Adrenal gland (tissue), 12 donors: ENCODE results near the gene TATDN2. TPM values are rescaled to one million over a fixed set of nuclear protein-coding genes. Genes with fewer than 3 reads are reported as not detected.

Source experiments
- DNase-seq, 7 donors: peaks; one replicate each; pipeline ENCODE4 v3.0.0-alpha.2; 2019 to 2020
- H3K27ac ChIP-seq, 5 donors: fragments of 200-600 bp; sonication (generic) in 4 of 5; 1 replicate in 3 of 5; 2 replicates in 2 of 5; pipeline versions ENCODE4 v1.5.1 to v1.8.0; 2016 to 2020; ENCODE audit warnings: mild to moderate bottlenecking in 1 of 5
- H3K27me3 ChIP-seq: fragments of 200-600 bp; 2 replicates; pipeline ENCODE4 v1.8.0; 2021
- H3K36me3 ChIP-seq, 2 donors: fragments of 200-600 bp; replicated peaks in 1 of 2; 1 replicate in 1 of 2; 2 replicates in 1 of 2; pipeline versions ENCODE4 v1.5.1 to v1.8.0; 2018 to 2022
- H3K4me1 ChIP-seq, 2 donors: fragments of 200-600 bp; replicated peaks in 1 of 2; 1 replicate in 1 of 2; 2 replicates in 1 of 2; pipeline versions ENCODE4 v1.5.1 to v1.8.0; 2018 to 2021
- H3K4me3 ChIP-seq, 4 donors: fragments of 200-600 bp; sonication (generic) in 3 of 4; one replicate each; pipeline ENCODE4 v1.5.1; 2016 to 2018
- H3K9me3 ChIP-seq, 3 donors: fragments of 200-600 bp; sonication (generic) in 1 of 3; replicated peaks in 1 of 3; 1 replicate in 2 of 3; 2 replicates in 1 of 3; pipeline versions ENCODE4 v1.5.1 to v1.8.0; 2016 to 2021
- POLR2A ChIP-seq, 2 donors: fragments of 450-650 bp; IDR thresholded peaks; one replicate each; pipeline ENCODE4 v1.6.1; 2017; ENCODE audit warnings: antibody characterized with exemption in 2 of 2, mild to moderate bottlenecking in 2 of 2, moderate library complexity in 1 of 2
- WGBS, 4 donors: extraction: QIAGEN DNeasy Blood & Tissue Kit in 2 of 4; methylation state at CpG; one replicate each; pipeline versions ENCODE4 v1.1.5 to v1.1.7; 2013 to 2017; 5-methylcytosine and 5-hydroxymethylcytosine counted together
- intact Hi-C, 2 donors: fragments of 100-400 bp; cut with DNase I; formaldehyde crosslinking; loops; one replicate each; pipeline versions ENCODE4 v1.14.1 to v1.15.0; 2022 to 2023
- polyA plus RNA-seq, 3 donors: library from polyadenylated mRNA; stranded (reverse); fragments of 200-250 nt in 2 of 3; fragments of 350-450 nt in 1 of 3; fragmentation: Illumina TruSeq in 1 of 3; extraction: RNeasy Lipid Tissue Mini Kit (QIAGEN cat#74804) in 1 of 3; gene quantifications; one replicate each; pipeline ENCODE4 v1.2.3, GENCODE V29; 2013 to 2014
- total RNA-seq, 9 donors: library from RNA; depleted of rRNA in 4 of 9; stranded (reverse); fragments of >200 nt in 4 of 9; fragments of 120-200 nt in 1 of 9; fragmentation: NEBNext Ultra II Directional in 1 of 9; extraction: Animal tissue kit (Norgen Biotek cat#: 25700) in 1 of 9; gene quantifications; one replicate each; pipeline versions ENCODE4 v1.1.0 to v1.2.4, GENCODE V29; 2013 to 2023
- TF ChIP-seq, protein P1 (sequence below), 6 experiments: fragments of 450-650 bp in 4 of 6; fragments of 200-600 bp in 2 of 6; sonication (generic) in 1 of 6; IDR thresholded peaks; 1 replicate in 5 of 6; 2 replicates in 1 of 6; pipeline versions ENCODE4 v1.5.1 to v1.8.0; 2016 to 2021; ENCODE audit warnings: antibody characterized with exemption in 6 of 6, mild to moderate bottlenecking in 2 of 6, moderate library complexity in 1 of 6
- donor health status: healthy with polysubstance abuse.
- donor health status: Bipolar disorder and iron deficiency.
- donor health status: DM: yes; HTN: yes; CAD: no.
- donor health status: DM: no; HTN: no; CAD: no.
- donor health status: DM: no; HTN: no; CAD: no.
- donor health status: DM: yes; HTN: yes; CAD: no.

Gene TATDN2
- total and polyA plus RNA-seq, 12 donors, result 10.0 to 34.8 (median 22.6) TPM

DNA sequence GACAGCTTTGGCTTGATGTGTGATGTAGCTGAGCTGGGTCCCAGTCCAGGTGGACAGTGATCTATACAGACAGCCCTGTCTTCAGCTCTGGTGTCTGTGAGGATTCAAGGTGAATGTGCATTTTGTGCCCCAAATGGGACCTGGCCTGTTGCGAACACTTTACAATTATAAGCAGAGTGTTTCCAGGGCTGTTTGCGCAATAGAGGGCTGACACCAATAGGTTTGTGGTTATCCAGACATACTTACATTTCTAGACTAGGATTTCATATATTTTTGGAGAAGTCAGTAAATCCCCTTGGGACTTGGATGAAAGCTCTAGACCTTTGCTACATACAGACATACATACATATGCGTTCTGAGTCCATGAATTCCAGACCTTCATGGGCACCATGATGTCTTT is 4.2 kb upstream of the TATDN2 start:
- TF ChIP-seq, protein P1, sequence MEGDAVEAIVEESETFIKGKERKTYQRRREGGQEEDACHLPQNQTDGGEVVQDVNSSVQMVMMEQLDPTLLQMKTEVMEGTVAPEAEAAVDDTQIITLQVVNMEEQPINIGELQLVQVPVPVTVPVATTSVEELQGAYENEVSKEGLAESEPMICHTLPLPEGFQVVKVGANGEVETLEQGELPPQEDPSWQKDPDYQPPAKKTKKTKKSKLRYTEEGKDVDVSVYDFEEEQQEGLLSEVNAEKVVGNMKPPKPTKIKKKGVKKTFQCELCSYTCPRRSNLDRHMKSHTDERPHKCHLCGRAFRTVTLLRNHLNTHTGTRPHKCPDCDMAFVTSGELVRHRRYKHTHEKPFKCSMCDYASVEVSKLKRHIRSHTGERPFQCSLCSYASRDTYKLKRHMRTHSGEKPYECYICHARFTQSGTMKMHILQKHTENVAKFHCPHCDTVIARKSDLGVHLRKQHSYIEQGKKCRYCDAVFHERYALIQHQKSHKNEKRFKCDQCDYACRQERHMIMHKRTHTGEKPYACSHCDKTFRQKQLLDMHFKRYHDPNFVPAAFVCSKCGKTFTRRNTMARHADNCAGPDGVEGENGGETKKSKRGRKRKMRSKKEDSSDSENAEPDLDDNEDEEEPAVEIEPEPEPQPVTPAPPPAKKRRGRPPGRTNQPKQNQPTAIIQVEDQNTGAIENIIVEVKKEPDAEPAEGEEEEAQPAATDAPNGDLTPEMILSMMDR (IDR thresholded peaks at IDR 0.05), result no peak
- no peak for TF ChIP-seq POLR2A (IDR thresholded peaks at IDR 0.05)
- intact Hi-C loops, result no loop called here
- H3K4me1 ChIP-seq, result peaks cover 2 to 4% of the 10 kb centered on the region in 2 donors
- no peaks in the 10 kb centered on the region for H3K36me3 ChIP-seq
- H3K27ac ChIP-seq, result no peak overlapping the region
- H3K27me3 ChIP-seq, result no peaks in the 10 kb centered on the region
- DNase-seq, result no peak
- no peak overlapping the region for H3K4me3 ChIP-seq
- peaks cover 0 to 5% (median 0%) of the 10 kb centered on the region in 3 donors for H3K9me3 ChIP-seq
- WGBS, 4 donors, result 62 to 84% (median 81%) methylated on average over 3 of the region's 3 CpGs

DNA sequence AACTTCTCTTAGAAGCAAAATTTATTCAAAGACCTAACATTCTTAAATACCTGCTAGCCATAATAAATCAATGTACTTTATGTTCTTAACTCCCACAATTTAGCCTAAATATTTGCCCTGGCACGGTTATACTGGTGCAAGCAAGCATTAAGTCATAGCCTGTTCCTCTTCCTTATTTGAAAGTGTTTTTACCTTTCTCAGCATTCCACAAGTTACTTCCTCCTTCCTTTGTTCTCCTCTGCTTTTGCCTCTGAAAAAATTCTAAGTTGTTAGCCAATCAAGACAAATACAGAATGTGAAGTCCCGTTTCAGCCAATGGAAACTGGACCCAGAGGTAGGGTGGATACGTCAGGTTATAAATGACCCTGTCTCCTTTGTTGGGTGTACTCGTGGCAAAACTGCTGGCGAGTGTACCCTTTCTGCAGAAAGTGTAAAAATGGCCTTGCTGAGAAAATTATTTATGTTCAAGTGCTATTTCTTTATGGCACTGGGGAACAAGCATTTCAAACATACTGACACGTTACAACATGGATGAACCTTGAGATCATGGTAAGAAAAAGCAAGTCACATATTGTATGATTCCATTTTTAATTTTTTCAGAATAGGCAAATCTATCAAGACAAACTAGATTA is 3.1 kb upstream of the TATDN2 start:
- DNase-seq, result no peak
- Histone ChIP-seq H3K4me1 (peaks cover 9 to 13% of the 10 kb centered on the region in 2 donors), H3K9me3 (peaks cover 0 to 5% (median 0%) of the 10 kb centered on the region in 3 donors), H3K36me3 (no peaks in the 10 kb centered on the region), H3K27ac (no peak overlapping the region), H3K27me3 (no peaks in the 10 kb centered on the region), H3K4me3 (no peak overlapping the region)
- intact Hi-C loops, result no loop called here
- 84 to 89% (median 86%) methylated on average over 6 of the region's 6 CpGs for WGBS, 4 donors
- TF ChIP-seq, protein P1 (IDR thresholded peaks at IDR 0.05), result no peak
- no peak for TF ChIP-seq POLR2A (IDR thresholded peaks at IDR 0.05)

DNA sequence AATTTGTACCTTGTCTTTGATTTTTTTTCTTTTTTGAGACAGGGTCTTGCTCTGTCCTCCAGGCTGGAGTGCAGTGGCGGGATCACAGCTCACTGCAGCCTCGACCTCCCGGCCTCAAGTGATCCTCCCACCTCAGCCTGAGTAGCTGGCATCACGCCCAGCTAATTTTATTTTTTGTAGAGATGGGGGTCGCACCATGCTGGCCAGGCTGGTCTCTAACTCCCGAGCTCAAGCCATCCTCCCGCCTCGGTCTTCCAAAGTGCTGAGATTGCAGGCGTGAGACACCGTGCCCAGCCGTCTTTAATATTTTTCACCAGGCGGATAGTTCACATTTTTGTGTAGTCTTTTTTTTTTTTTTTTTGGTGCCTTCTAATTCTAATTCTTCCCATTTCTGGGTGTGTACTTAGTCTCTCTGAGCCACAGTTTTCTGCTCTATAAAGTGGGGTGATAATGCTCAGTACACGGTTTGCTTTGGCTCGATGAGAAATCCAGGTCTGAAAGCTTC is 528 bp upstream of the TATDN2 start:
- Histone ChIP-seq H3K9me3 (peaks cover 0 to 5% (median 0%) of the 10 kb centered on the region in 3 donors), H3K4me1 (peaks cover 14 to 24% of the 10 kb centered on the region in 2 donors), H3K36me3 (peaks cover 0 to 6% of the 10 kb centered on the region in 2 donors), H3K27ac (peak overlapping the region in 4 of 5 donors; percentile 72 to 98 (median 88)), H3K4me3 (peak overlapping the region in 2 of 4 donors; percentile 40 to 99), H3K27me3 (no peaks in the 10 kb centered on the region)
- WGBS, 4 donors, result 35 to 47% (median 38%) methylated on average over 14 of the region's 14 CpGs
- peak in 3 of 7 donors; percentile 32 to 38 (median 32) for DNase-seq
- TF ChIP-seq, protein P1 (IDR thresholded peaks at IDR 0.05), result no peak
- TF ChIP-seq POLR2A (IDR thresholded peaks at IDR 0.05), result no peak
- intact Hi-C loops, result no loop called here

DNA sequence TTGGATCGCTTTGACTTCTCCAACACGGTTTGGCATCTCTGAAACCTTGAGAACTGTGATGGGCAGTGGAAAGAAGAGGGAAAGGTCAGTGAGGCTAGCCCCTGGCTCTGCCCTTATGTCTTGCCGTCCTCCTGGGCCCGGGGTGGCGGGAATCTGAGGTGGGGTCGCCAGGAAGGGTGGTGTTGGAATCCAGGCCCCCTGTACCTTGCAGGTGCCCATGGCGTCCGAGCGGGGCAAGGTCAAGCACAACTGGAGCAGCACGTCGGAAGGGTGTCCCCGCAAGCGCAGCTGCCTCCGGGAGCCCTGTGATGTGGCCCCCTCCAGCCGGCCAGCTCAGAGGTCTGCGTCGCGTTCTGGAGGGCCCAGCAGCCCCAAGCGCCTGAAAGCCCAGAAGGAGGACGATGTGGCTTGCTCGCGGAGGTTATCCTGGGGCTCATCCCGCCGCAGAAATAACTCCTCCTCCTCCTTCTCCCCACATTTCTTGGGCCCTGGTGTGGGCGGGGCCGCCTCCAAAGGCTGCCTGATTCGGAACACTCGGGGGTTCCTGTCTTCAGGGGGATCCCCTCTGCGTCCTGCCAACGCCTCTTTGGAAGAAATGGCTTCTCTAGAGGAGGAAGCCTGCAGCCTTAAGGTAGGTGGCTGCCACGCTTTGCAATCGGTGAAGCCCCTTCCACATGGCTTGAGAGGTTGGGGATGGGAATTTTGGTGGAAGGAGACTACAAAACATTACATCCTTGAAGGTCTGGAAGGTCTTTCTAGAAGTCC is 907 bp downstream of the TATDN2 start:
- 2 to 4% (median 4%) methylated on average over 14 to 32 of the region's 32 CpGs for WGBS, 4 donors
- intact Hi-C loops, result no loop called here

More for the DNA sequence above, 907 bp downstream of the TATDN2 start:
- Histone ChIP-seq H3K4me3 (peak overlapping the region in 3 of 4 donors; percentile 40 to 99 (median 54)), H3K36me3 (peaks cover 0 to 16% of the 10 kb centered on the region in 2 donors), H3K9me3 (peaks cover 0 to 5% (median 0%) of the 10 kb centered on the region in 3 donors), H3K27me3 (no peaks in the 10 kb centered on the region), H3K27ac (peak overlapping the region; percentile 40 to 98 (median 88)), H3K4me1 (peaks cover 14 to 33% of the 10 kb centered on the region in 2 donors)
- DNase-seq, result peak; percentile 16 to 58 (median 30)
- no peak for TF ChIP-seq POLR2A (IDR thresholded peaks at IDR 0.05)
- TF ChIP-seq, protein P1 (IDR thresholded peaks at IDR 0.05), result no peak
